ENCODE measurements around the gene TMC2. TPM values are rescaled to one million over a fixed set of nuclear protein-coding genes. Genes with fewer than 3 reads are reported as not detected.
"Not testable (repeated sequence)": the region's sequence is repeated elsewhere in the genome, so short reads cannot be mapped to it uniquely, and the experiment has no call there.

Gene TMC2, protein sequence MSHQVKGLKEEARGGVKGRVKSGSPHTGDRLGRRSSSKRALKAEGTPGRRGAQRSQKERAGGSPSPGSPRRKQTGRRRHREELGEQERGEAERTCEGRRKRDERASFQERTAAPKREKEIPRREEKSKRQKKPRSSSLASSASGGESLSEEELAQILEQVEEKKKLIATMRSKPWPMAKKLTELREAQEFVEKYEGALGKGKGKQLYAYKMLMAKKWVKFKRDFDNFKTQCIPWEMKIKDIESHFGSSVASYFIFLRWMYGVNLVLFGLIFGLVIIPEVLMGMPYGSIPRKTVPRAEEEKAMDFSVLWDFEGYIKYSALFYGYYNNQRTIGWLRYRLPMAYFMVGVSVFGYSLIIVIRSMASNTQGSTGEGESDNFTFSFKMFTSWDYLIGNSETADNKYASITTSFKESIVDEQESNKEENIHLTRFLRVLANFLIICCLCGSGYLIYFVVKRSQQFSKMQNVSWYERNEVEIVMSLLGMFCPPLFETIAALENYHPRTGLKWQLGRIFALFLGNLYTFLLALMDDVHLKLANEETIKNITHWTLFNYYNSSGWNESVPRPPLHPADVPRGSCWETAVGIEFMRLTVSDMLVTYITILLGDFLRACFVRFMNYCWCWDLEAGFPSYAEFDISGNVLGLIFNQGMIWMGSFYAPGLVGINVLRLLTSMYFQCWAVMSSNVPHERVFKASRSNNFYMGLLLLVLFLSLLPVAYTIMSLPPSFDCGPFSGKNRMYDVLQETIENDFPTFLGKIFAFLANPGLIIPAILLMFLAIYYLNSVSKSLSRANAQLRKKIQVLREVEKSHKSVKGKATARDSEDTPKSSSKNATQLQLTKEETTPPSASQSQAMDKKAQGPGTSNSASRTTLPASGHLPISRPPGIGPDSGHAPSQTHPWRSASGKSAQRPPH
- total RNA-seq: not detected
- long read RNA-seq, partial matches to known transcripts: 0 of 2 reads
- long read RNA-seq, other reads (novel, unspliced or antisense): 2 of 2 reads

DNA sequence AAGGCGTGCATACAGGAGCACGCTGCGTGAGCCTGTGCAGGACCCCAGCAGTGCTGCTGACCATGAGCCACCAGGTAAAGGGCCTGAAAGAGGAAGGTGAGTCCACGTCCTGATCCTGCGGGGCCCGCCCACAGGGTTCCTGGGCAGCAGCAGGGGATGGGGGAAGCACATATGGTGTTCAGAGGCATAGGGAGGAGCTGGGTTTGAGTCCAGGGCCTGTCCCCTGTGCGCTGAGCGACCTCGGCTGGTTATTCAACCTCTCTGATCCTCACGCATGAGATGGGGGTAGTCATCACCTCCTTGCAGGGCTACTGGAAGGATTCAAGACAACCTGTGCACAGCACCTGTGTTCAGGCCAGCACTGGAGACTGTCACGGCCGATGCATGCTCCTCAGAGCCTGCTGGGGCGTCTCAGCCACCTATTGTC lies at the start of gene TMC2:
TMC2 (plus strand) TSS at position 14 of the 427 bp plus-strand sequence; CDS start at position 63, 49 bp downstream.
- ATAC-seq (ENCODE audit: poor library complexity) (no peak), DNase-seq (no peak)
- intact Hi-C loops (cut with DNase I): no loop called here

DNA sequence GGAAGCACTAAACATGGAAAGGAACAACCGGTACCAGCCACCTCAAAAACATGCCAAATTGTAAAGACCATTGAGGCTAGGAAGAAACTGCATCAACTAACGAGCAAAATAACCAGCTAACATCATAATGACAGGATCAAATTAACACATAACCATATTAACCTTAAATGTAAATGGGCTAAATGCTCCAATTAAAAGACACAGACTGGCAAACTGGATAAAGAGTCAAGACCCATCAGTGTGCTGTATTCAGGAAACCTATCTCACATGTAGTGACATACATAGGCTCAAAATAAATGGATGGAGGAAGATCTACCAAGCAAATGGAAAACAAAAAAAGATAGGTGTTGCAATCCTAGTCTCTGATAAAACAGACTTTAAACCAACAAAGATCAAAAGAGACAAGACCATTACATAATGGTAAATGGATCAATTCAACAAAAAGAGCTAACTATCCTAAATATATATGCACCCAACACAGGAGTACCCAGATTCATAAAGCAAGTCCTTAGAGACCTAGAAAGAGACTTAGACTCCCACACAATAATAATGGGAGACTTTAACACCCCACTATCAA lies 33.5 kb upstream of the TMC2 start:
- ATAC-seq (ENCODE audit: poor library complexity); DNase-seq; intact Hi-C loops (cut with DNase I): not testable (repeated sequence)

DNA sequence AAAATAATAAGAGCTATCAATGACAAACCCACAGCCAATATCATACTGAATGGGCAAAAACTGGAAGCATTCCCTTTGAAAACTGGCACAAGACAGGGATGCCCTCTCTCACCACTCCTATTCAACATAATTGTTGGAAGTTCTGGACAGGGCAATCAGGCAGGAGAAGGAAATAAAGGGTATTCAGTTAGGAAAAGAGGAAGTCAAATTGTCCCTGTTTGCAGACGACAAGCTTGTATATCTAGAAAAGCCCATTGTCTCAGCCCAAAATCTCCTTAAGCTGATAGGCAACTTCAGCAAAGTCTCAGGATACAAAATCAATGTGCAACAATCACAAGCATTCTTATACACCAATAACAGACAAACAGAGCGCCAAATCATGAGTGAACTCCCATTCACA lies 31.6 kb upstream of the TMC2 start:
- DNase-seq; ATAC-seq (ENCODE audit: poor library complexity); intact Hi-C loops (cut with DNase I): not testable (repeated sequence)

DNA sequence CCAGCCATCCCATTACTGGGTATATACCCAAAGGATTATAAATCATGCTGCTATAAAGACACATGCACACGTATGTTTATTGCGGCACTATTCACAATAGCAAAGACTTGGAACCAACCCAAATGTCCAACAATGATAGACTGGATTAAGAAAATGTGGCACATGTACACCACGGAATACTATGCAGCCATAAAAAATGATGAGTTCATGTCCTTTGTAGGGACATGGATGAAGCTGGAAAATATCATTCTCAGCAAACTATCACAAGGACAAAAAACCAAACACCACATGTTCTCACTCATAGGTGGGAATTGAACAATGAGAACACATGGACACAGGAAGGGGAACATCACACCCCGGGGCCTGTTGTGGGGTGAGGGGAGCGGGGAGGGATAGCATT lies 29.9 kb upstream of the TMC2 start:
- ATAC-seq (ENCODE audit: poor library complexity); DNase-seq; intact Hi-C loops (cut with DNase I): not testable (repeated sequence)

DNA sequence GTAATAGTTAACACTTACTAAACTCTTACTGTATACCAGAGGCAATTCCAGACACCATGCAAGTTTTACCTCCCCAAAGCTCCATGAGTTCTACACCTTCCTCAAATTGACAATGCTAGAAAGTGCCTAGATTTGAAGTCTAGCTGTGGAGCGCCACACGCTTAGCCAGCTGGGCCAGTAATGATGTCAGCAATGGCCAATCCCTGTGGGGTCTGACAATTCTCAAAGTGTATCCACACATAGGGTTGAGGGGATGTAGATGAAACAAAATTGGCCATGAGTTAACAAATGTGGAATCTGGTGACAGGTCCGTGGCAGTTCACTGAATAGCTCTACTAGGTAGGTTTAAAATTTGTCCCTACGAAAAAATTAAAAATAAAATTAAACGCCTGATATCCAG lies 28.9 kb upstream of the TMC2 start:
- ATAC-seq (ENCODE audit: poor library complexity): no peak
- intact Hi-C loops (cut with DNase I): no loop called here
- no peak for DNase-seq

DNA sequence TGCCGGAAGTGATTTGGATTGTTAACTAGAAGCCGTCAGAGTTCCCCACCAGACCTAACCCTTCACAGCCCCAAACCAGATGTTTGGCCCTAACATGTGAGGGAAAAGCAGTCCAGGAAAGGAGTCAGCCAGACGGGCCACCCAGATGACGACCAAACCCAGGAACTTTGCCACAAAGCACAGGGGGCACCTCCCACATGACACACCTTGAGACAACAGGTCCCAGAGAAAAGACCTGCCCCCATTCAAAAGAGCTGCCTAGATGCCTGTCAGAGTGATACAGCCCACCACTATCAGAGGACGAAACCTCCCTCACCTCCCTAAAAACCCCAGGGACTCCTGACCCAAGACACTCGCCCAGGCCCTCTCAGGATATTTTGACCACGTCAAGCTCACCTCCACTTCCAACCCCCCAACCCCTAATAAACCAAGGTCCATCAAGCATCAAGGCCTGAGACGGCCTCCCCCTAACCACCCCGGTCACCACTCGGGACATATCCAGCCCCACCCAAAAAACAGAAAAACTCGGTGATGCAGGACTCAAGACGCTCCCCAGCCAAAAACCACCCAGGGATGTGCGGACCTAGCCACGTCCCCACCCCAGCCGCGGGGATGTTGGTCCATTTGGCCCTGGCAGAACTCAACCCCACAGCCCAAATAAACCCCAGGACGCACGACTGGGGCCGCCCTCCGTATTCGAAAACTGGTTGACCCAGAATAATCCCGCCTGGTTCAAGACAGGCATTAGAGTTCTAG lies 28.3 kb upstream of the TMC2 start:
- DNase-seq: no peak
- intact Hi-C loops (cut with DNase I): no loop called here
- peak; percentile 50 for ATAC-seq (ENCODE audit: poor library complexity)

DNA sequence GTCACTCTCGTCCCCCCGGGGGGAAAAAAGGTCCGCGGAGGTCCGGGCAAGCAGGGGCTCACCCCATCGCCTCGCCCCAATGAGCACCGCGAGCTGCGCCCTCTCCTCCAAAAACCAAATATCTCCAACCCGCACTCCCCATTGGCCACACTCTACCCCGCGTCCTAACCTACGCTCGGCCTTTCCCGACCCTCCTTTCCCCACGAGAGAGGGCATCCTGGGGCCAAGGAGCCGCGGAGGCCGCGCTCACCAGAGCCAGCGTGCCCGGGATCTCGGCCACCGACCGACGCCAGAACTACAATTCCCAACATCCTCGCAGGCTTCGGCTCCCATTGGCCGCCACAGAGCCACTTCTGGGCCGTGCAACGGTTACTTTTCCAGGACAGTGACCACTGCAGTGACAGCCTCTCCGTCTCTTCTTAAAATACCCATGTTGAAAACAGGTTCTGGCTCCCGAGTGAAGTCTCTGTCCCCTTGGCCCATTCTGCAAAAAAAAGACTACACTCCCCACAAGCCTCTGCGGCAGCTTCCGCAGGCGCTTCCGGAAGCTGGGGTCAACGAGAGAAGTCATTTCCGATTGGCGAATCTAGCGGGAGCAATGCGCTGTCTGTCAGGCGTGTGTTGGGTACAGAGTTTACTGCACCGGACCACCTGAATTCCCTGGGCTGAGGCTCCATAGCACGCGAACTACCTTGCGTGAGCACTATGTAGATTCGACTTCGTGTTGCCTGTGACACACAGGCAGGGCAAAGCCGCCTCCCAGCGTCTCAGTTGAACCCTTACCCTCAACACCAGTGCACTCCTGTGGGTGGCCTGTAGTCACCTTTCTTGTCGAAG lies 27.5 kb upstream of the TMC2 start, which contains the start of gene ZNF343:
ZNF343 (minus strand) TSS at position 285 of the 837 bp plus-strand sequence. CDS start 15,020 bp downstream, outside the sequence.
- peak; percentile 88 for DNase-seq
- peak; percentile 98 for ATAC-seq (ENCODE audit: poor library complexity)
- intact Hi-C loops (cut with DNase I): no loop called here

DNA sequence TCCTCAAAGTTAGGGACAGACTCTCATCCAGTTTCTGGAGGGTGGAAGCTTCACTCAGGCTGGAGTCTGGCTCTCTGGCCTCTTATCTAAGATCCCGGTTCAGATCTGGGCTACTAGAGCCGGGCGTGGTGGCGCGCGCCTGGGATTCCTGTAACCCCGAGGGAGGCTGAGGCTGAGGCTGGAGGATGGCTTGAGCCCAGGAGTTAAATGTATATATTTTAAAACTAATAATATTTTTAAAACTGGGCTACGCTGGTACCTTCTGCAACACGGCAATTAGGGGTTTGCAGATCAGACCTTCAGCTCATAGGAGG lies 26.9 kb upstream of the TMC2 start:
- ATAC-seq (ENCODE audit: poor library complexity): no peak
- no peak for DNase-seq
- intact Hi-C loops (cut with DNase I): no loop called here

DNA sequence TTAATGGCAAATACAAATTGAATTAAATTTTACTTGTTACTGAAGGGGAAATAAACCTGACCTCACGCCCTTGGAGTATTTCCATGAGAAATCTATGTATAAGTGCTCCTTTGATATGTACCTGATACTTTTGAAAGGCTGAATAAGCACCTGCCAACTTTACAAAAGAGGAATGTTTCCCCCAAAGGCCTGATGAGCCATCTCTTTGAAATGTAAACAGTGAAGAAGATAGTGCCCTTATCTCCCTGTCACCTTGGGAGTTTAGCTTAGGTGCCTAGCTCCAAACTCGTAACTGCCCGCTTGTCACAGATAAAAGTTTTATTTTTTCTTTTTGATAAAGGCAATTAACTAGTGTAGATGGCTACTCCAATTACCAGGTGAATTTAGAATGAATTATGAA lies 26.6 kb upstream of the TMC2 start:
- ATAC-seq (ENCODE audit: poor library complexity) (no peak), DNase-seq (no peak)
- intact Hi-C loops (cut with DNase I): no loop called here

DNA sequence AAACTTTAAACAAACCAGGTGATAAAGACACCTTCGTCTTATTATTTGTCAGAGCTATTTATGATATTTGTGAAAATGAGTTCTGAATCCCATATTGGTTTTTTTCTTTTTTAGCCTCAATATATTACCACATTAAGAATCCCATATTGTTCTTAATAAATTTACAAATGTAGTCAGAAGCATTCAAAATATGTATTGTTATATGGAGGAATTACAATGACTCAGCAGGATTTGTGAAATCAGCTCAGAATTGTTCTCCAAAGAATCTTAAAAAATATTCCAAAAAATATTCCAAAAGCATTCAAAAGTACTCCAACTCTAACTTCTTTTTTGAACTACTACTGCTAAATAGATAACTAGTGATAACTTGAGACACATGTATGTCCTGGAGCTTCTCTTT lies 21.2 kb upstream of the TMC2 start:
- intact Hi-C loops (cut with DNase I): no loop called here
- DNase-seq: no peak
- no peak for ATAC-seq (ENCODE audit: poor library complexity)

DNA sequence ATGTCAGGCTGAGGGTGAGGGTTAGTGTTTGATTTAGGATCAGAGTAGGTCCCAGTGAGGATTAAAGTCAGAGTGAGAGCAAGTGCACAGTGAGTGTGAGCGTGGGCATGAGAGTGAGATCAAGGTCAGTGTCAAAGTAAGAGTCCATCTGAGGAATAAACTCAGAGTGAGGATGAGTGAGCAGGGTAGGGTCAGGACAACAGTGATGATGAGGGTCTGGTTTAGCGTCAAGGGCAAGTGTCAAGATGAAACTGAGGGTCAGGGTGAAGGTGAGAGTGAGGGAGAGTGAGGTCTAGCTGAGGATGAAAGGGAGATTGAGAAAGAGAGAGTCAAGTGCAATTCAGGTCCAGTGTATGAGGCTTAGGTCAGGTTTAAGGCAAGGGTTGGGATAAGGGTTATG lies 20.0 kb upstream of the TMC2 start:
- DNase-seq (no peak), ATAC-seq (ENCODE audit: poor library complexity) (no peak)
- intact Hi-C loops (cut with DNase I): no loop called here

DNA sequence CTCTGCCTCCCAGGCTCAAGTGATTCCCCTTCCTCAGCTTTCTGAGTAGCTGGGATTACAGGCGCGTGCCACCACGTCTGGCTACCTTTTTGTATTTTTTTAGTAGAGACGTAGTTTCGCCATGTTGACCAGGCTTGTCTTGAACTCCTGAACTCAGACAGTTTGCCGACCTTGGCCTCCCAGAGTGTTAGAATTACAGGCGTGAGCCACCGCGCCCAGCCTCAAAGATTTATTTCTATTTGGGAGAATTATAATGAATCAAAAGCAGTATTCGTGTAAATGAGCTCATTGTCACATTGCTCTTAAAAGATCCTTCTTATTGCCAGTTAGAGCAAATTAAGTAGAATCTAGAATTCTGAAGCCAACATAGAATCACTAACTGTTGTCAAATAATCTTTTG lies 18.3 kb upstream of the TMC2 start:
- ATAC-seq (ENCODE audit: poor library complexity): no peak
- DNase-seq: no peak
- intact Hi-C loops (cut with DNase I): no loop called here

DNA sequence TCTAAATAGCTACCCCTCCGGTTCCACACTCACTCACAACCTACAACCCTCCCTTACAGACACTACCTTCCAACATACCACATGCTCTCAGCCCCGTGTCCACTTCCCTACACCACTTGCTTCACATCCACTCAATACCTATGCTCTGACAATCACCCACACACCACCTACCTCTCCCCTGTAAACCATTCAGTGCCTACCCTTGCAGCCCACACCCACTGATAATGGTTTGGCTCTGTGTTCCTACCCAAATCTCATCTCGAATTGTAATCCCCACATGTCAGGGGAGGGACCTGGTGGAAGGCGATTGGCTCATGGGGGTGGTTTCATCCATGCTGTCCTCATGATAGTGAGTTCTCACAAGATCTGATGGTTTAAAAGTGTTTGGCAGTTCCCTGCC lies 17.8 kb upstream of the TMC2 start:
- no peak for ATAC-seq (ENCODE audit: poor library complexity)

DNA sequence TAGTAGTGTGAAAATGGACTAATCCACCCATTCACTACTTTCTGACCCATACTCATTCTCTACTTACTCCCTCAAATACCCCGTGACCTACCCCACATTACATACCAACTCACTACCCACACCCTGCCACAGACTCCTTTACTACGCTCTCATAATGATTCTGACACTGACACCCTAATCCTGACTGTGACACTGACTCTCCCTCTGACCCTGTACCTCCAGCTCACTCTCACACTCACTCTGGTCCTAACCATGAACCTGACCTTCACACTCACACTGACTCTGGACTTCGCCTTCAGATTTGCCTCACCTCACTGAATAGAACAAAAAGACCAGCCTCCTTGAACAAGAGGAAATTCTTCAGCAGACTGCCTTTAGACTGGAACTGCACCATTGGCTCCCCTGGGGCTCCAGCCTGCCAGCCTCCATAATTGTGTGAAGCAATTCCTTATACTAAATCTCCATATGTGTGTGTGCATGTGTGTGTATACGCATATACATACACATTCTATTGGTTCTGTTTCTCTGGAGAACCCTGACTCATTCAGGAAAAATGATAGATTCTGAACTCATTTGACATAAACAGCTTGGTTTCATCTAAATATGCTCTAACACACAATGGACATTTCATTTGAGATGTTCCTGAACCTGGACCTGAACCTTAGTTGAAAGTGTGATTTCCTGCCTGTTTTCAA lies 17.1 kb upstream of the TMC2 start:
- DNase-seq (no peak), ATAC-seq (ENCODE audit: poor library complexity) (no peak)
- intact Hi-C loops (cut with DNase I): no loop called here

More for the DNA sequence above, 17.8 kb upstream of the TMC2 start:
- intact Hi-C loops (cut with DNase I): no loop called here
- DNase-seq: no peak

DNA sequence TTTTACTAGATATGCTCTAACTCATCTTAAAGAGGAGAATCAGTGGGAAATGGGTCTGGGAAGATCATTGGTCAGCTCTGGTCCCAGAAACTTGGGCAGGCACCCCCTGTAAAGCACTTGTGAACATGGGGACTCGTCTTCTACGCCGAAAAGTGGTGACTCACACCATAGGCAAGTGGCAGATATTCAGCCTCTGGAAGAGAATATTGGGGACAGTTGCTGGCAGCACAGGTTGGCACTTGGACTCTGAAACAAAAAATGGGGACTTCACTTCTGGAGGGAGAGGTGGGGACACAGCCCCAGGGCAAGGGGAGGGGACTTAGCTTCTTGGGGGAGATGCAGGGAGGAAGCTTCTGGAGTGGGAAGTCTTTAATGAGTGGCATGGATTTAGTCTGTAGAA lies 15.8 kb upstream of the TMC2 start:
- intact Hi-C loops (cut with DNase I): no loop called here
- ATAC-seq (ENCODE audit: poor library complexity): no peak

DNA sequence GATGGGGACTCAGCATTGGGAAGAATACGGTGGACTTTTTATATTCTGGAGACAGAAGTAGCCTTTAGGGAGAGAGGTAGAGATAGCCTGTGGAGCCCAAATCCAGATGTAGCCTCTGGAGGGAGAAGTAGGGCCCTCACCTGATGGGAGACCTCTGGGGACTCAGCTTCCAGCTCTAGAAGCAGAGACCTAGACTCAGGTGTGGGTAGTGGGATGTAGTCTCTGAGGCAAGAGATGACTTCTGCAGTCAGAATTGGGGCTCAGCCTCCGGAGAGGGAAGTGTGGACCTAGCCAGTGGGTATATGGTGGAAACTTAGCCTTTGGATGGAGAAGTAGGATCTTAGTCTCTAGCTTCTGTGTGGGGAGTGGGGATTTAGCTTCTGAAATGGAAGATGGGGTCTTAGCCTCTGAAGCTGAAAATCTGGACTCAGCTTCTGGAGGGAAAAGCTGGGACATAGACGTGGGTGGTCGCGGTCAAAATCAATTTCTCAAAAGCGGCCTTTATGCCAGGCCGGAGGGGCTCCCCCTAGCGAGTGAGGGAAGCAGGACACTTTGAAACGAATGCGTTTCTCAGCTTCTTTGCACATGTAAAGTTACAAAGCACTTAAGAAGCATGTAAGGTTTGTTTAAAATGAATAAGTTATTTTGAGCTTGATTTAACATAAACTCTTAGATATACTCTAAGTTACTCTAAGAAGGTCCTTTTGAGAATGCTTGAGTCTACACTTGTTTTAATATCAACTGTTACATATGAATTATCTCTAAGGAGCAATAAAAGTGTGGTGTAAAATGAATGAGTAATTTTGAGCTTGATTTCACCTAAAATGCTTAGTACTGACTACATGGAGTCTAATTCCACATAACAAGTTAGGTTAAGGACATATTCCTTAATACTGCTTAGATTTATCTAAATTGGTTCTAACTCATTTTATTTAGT lies 14.7 kb upstream of the TMC2 start:
- intact Hi-C loops (cut with DNase I): no loop called here
- DNase-seq (peak; percentile 48), ATAC-seq (ENCODE audit: poor library complexity) (no peak)

More for the DNA sequence above, 15.8 kb upstream of the TMC2 start:
- DNase-seq: no peak

All from Right ventricle myocardium superior (tissue), 1 donor.